DMS153 (cell line): Measurements from ENCODE around the gene PTK6.

Source experiments
- DNase-seq: peaks from one replicate; lab custom pipeline; 2025; lab: John Stamatoyannopoulos, UW

PTK6 gene

DNA sequence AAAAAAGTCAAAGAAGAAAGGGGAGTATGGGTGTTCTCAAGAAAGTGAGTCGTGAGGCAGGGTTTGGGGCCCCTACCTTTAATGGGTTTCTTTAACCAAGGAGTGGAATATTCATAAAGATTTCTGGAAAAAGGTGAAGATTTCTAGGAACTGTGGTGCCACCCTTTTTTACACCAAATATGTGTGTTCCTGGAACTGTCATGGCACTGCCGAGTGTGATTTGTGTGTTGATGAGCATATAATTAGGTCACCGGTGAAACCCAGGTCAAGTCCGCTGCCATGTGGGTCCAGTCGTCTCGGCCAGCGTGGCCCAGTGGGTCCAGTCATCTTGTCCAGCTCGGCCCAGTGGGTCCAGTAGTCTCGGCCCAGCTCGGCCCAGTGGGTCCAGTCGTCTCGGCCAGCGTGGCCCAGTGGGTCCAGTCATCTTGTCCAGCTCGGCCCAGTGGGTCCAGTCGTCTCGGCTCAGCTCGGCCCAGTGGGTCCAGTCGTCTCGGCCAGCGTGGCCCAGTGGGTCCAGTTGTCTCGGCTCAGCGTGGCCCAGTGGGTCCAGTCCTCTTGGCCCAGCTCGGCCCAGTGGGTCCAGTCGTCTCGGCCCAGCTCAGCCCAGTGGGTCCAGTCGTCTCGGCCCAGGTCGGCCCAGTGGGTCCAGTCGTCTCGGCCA, 30.0 kb downstream of the PTK6 start:
- DNase-seq: no peak

GRCh38 chr20:63505723-63506122, 31.5 kb downstream of the PTK6 start:
- no peak for DNase-seq

DNA sequence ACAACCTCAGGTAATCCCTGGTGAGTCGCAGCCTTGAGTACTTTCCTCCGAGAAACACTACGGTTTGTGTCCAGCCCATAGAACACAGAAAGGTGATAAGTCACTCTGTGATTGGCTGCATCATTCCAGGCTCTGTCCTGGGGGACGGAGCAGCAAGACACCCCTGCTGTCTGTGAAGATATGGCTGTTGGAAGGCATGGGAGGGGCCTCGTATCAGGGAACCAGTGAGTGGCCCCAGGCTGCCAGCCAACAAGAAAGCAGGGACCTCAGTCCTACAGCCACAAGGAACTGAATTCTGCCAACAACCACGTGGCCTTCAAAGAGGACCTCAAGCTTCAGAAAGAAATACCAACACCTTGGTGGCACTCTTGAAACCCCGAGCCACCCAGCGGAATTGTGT, 31.9 kb downstream of the PTK6 start:
- DNase-seq: no peak

GRCh38 chr20:63504642-63505041, 32.5 kb downstream of the PTK6 start:
- DNase-seq: no peak

GRCh38 chr20:63503524-63503923, 33.7 kb downstream of the PTK6 start:
- no peak for DNase-seq

GRCh38 chr20:63502671-63503172, 34.5 kb downstream of the PTK6 start:
- DNase-seq: no peak

GRCh38 chr20:63501818-63502670, 35.1 kb downstream of the PTK6 start:
- DNase-seq: peak; percentile 71

DNA sequence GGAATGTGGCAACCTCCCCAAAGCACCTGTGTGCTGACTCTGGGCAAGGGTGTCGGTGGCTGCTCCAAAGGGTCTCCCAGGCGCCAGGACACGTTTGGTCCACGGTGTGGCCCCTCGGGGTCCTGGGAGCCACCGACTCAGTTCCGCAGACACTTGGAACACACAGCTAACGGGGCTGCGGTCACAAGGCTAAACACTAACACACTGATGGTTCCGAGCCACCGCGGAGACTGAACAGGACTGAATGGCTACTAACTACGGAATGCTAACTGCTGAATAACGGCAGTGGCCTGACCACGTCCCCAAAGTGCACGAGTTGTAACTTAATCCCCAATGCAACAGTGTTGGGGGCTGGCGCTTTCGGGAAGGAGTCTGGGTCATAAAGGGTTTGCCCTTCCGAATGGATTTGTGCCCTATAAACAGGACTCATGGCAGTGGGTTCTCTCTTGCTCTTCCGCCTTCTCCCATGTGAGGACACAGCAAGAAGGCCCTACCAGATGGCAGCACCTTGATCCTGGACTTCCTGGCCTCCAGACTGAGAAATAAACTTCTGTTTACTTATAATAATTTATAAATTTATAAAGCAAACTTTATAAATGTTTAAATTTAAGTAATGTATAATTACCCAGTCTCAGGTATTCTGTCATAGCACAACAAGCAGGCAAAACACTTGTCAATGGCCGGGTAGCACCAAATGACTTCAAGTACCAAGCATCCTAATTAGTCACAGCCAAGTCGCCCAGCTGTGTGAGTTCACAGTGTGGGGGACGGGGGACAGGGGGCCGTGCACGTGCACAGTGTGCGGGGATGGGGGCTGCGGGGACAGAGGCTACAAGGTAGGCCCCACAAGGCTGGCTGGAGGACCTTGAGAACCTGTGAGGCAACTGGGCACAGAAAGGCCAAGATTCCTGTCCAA, 36.0 kb downstream of the PTK6 start:
- DNase-seq: no peak

DNA sequence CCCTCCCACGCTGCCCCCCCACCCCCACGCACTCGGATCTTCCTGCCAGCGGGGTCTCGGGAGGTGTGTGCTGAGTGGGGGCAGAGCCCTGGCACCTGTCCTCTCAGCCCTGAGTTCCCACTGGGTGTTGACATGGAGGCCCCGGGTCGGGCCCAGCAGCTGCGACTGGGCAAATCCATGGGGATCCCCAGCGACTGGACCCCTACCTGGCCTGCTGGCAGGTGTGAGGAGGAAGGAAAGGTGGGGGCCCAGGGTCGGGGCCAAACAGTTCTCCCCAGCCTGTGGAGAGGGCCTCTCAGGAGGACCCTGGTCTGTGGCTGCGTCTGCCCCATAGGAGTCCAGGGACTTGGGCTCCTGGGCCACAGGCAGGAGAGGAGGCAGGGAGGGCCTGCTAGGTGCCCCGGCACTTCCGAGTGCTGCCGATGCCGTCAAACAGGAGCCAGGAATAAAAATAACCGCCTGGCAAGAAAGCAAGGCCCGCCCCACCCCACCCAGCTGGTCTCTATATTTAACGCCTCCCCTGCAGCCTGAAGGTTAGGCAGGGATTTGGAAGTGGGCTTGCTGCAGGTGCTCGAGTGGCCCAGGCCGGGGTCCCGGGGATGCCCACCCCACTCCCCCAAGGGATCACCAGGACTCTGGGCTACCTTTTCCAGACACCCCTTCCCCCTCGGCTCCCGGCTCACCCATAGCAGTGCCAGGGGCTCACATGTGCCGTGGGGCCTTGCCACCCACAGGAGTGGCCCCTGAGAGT, 36.9 kb downstream of the PTK6 start:
- DNase-seq: no peak

DNA sequence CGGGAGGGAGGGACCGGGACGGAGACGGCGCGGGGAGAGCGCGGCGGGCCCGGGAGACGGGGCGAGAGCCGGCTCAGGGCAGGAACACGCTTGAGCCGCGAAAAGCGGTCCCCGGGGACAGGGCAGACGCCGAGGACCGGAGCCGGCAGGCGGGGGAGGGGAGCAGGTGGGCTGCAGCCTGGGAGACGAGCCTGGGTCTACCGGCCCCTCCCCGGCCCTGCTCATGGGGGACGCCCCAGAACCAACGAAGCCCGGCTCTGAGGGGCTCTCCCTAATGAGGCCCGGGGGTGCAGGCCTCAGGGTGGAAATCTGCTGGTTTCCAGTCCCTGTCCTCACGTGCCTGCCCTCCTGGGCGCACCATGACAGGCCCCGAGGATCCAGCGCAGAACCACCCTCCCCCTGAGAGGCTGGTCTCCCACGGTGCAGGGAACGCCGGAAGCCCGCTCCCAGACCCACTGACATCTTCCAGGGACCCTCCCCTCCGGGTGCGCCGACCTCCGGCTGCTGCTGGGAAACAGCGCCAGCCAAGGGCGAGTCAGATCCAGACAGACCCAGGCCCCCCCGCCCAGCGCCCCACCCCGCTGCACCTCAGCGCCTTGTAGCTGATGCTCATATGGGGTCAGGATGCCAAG, 37.7 kb downstream of the PTK6 start:
- no peak for DNase-seq

DNA sequence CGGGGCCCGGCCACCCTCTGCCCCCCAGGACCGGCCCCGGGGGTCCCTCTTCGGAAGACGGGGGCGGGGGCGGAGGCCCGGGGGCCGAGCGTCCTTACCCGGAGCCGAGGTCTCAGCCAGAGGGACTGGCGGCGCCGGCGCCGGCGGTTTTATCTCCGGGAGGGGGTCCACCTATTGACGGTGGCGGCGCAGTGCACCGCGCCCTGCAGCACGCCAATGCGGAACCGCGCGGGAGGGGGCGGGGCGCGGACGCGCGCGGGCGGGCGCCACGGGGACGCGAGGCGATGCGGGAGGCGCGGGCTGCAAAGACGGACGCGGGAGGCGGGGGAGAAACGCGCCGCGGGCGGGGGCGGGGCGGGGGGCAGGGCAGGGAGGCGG, 38.2 kb downstream of the PTK6 start, which contains the start of gene EEF1A2:
EEF1A2 (minus strand) TSS at position 124 of the 378 bp plus-strand sequence. CDS start 1,320 bp downstream, outside the sequence.
- DNase-seq: no peak

GRCh38 chr20:63497946-63498935, 38.9 kb downstream of the PTK6 start:
- DNase-seq: no peak

DNA sequence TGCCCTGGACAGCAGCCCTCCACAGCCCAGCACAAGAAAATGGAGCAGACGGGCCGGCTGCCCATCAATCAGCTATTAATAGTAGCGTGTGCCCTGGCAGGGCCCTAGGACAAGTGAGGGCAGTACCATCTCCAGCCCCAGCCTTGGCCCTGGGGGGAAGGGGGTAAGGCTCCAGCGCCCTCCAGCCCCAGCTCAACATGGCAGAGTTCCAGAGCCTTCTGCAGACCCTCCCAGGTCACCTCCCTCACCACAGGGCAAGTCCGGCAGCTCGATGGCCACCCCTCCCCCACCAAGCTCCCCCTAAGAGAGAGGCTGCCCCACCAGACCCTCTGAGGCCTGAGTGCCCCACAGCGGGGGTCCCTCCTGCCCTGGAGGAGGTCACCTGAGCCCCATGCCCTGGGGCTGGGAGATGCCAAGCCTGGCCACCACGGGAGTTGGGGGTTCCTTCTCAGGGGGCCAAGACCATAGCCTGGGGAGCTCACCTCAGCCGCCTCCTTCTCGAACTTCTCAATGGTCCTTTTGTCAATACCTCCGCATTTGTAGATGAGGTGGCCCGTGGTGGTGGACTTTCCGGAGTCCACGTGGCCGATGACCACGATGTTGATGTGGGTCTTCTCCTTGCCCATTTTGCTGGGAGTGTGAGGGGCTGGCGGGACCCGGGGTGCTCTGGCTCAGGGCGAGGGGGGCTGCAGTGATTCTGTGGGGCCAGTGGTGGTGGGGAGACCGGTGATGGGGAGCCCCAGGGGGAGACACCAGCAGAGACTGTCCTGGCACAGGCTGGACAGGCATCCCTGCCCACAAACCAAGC, 39.8 kb downstream of the PTK6 start:
- DNase-seq: no peak

DNA sequence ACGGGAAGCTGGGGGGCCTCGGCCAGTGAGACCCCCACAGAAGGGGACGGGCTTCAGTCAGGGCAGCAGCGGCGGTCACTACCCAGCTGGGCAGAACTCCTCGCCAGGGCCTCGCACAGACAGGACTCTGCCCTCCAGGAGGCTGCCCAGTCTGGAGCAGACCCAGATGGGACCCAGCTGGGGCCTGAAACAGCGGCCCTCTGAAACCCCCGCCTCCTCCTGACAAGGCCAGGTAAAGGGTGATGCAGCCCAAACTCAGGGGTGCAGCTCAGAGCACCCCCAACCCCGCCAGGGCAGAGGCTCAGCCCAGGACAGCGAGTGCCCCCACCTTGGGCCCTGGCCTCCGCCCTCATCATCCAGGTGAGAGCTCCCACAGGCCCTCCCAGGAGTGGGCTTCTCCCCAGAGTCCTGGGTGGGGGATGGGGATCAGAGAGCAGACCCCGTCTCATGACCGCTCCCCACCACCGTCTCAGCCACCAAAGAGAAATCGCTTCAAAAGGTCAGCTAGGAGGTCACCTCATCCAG, 40.5 kb downstream of the PTK6 start:
- DNase-seq: no peak

GRCh38 chr20:63495741-63496595, 41.2 kb downstream of the PTK6 start:
- DNase-seq: no peak

GRCh38 chr20:63495167-63495720, 41.9 kb downstream of the PTK6 start:
- no peak for DNase-seq
